Measurements from ENCODE around the gene CNOT11. TPM values are rescaled to one million over a fixed set of nuclear protein-coding genes. Genes with fewer than 3 reads are reported as not detected.

CNOT11 gene
- total RNA-seq, 1 donor from 2014 or later, result 59.7 TPM

GRCh38 chr2:101303688-101304087 lies 51.0 kb downstream of the CNOT11 start:
- Mint-ChIP-seq H3K9me3 (no peaks in the 10 kb centered on the region), H3K4me3 (no peak overlapping the region), H3K36me3 (ENCODE audit: low read depth) (peaks cover 33% of the 10 kb centered on the region), H3K27me3 (no peaks in the 10 kb centered on the region), H3K27ac (no peak overlapping the region), H3K4me1 (peaks cover 62% of the 10 kb centered on the region)
- no peak for TF ChIP-seq CTCF (IDR thresholded peaks at IDR 0.05)
- intact Hi-C loops (cut with micrococcal nuclease), result loop anchor here (10.0 kb wide), 1 partner anchor 909 kb away; no protein-coding TSS in a partner anchor
- no peak for DNase-seq
- ChIA-PET POLR2A (interaction anchor here (0.7 kb wide), 1 partner anchor 192 kb away, joined by 5 read pairs; no protein-coding TSS in a partner anchor), CTCF (no interaction called here)
- ATAC-seq (ENCODE audit: low read depth), result no peak

- ChIA-PET POLR2A (interaction anchor here (0.6 kb wide), 1 partner anchor 408 kb away, joined by 3 read pairs; no protein-coding TSS in a partner anchor), CTCF (no interaction called here)
- Mint-ChIP-seq H3K9me3 (no peaks in the 10 kb centered on the region), H3K4me1 (peaks cover 57% of the 10 kb centered on the region), H3K4me3 (no peak overlapping the region), H3K36me3 (ENCODE audit: low read depth) (peaks cover 29% of the 10 kb centered on the region), H3K27me3 (no peaks in the 10 kb centered on the region), H3K27ac (no peak overlapping the region)
- no peak for DNase-seq
- intact Hi-C loops (cut with micrococcal nuclease), result loop anchor here (5.0 to 10.0 kb wide), 4 partner anchors 392 to 1058 kb away; partner anchors contain the start of gene MAP4K4
- ATAC-seq (ENCODE audit: low read depth), result no peak
- no peak for TF ChIP-seq CTCF (IDR thresholded peaks at IDR 0.05)
Observed at GRCh38 chr2:101305035-101305434, 52.3 kb downstream of the CNOT11 start.

GRCh38 chr2:101305492-101306078 lies 52.9 kb downstream of the CNOT11 start:
- ChIA-PET CTCF (interaction anchor here (0.9 kb wide), 1 partner anchor 725 kb away, joined by 4 read pairs; no protein-coding TSS in a partner anchor), POLR2A (interaction anchor here (0.6 kb wide), 1 partner anchor 408 kb away, joined by 3 read pairs; no protein-coding TSS in a partner anchor)
- no peak for DNase-seq
- Mint-ChIP-seq H3K9me3 (no peaks in the 10 kb centered on the region), H3K27me3 (no peaks in the 10 kb centered on the region), H3K4me3 (no peak overlapping the region), H3K27ac (peak overlapping the region; percentile 90), H3K36me3 (ENCODE audit: low read depth) (peaks cover 28% of the 10 kb centered on the region), H3K4me1 (peaks cover 54% of the 10 kb centered on the region)
- no peak for TF ChIP-seq CTCF (IDR thresholded peaks at IDR 0.05)
- intact Hi-C loops (cut with micrococcal nuclease), result loop anchor here (1.0 to 10.0 kb wide), 7 partner anchors 53 to 1058 kb away; partner anchors contain the start of genes CNOT11, MAP4K4 and RPL31
- no peak for ATAC-seq (ENCODE audit: low read depth)

GRCh38 chr2:101306410-101306809 lies 53.7 kb downstream of the CNOT11 start:
- no peaks in the 10 kb centered on the region for H3K27me3 Mint-ChIP-seq
- ATAC-seq (ENCODE audit: low read depth) (no peak), DNase-seq (no peak)
- peaks cover 28% of the 10 kb centered on the region for H3K36me3 Mint-ChIP-seq (ENCODE audit: low read depth)
- peak overlapping the region; percentile 85 for H3K4me3 Mint-ChIP-seq
- no peak for TF ChIP-seq CTCF (IDR thresholded peaks at IDR 0.05)
- intact Hi-C loops (cut with micrococcal nuclease), result loop anchor here (1.0 to 10.0 kb wide), 7 partner anchors 54 to 1059 kb away; partner anchors contain the start of genes CNOT11, MAP4K4 and RPL31
- ChIA-PET CTCF (interaction anchor here (0.9 kb wide), 1 partner anchor 725 kb away, joined by 4 read pairs; no protein-coding TSS in a partner anchor), POLR2A (interaction anchor here (0.5 to 1.2 kb wide), 7 partner anchors 22 to 743 kb away, joined by 3 to 6 read pairs (median 4); partner anchors contain the start of genes CNOT11, PDCL3 and RPL31)
- H3K4me1 Mint-ChIP-seq, result peaks cover 58% of the 10 kb centered on the region
- peak overlapping the region; percentile 90 for H3K27ac Mint-ChIP-seq
- no peaks in the 10 kb centered on the region for H3K9me3 Mint-ChIP-seq

- no peak for ATAC-seq (ENCODE audit: low read depth)
- POLR2A ChIA-PET, result interaction anchor here (1.0 to 1.9 kb wide), 3 partner anchors 55 to 570 kb away, joined by 3 to 16 read pairs (median 3); partner anchors contain the start of gene CNOT11
- Mint-ChIP-seq H3K4me1 (peaks cover 55% of the 10 kb centered on the region), H3K27me3 (no peaks in the 10 kb centered on the region), H3K9me3 (no peaks in the 10 kb centered on the region), H3K4me3 (peak overlapping the region; percentile 85), H3K36me3 (ENCODE audit: low read depth) (peaks cover 18% of the 10 kb centered on the region), H3K27ac (peak overlapping the region; percentile 90)
- no peak for DNase-seq
- TF ChIP-seq CTCF (IDR thresholded peaks at IDR 0.05), result no peak
- intact Hi-C loops (cut with micrococcal nuclease), result loop anchor here (2.0 to 10.0 kb wide), 6 partner anchors 93 to 1060 kb away; partner anchors contain the start of genes MAP4K4 and RPL31
- CTCF ChIA-PET, result no interaction called here
Observed at GRCh38 chr2:101307503-101307902, 54.8 kb downstream of the CNOT11 start.

All from activated B cell treated with CpG ODN at 0.5 μM for 24 hours (primary cell).